Transverse colon (tissue), 4 donors: Measurements from ENCODE around the gene CCR4. TPM values are rescaled to one million over a fixed set of nuclear protein-coding genes. Genes with fewer than 3 reads are reported as not detected.

Experiments
- DNase-seq: peaks from one replicate; pipeline ENCODE4 v3.0.0-alpha.2; 2019
- H3K27ac ChIP-seq, 4 donors: fragments of 200-600 bp; sonication (generic); 2 replicates each; pipeline ENCODE4 v1.5.1; 2016 to 2018; ENCODE audit warnings: inconsistent platforms in 4 of 4
- H3K27me3 ChIP-seq: fragments of 200-600 bp; sonication (generic); 2 replicates; pipeline ENCODE4 v1.5.1; 2017; ENCODE audit warnings: inconsistent platforms
- H3K36me3 ChIP-seq, 4 donors: fragments of 200-600 bp; sonication (generic); 2 replicates each; pipeline ENCODE4 v1.5.1; 2017 to 2019; ENCODE audit warnings: inconsistent platforms in 4 of 4
- H3K4me1 ChIP-seq, 4 donors: fragments of 200-600 bp; sonication (generic); 2 replicates each; pipeline ENCODE4 v1.5.1; 2017 to 2020; ENCODE audit warnings: inconsistent platforms in 4 of 4
- H3K4me3 ChIP-seq, 4 donors: fragments of 200-600 bp; sonication (generic); 1 replicate in 1 of 4; 2 replicates in 3 of 4; pipeline versions ENCODE4 v1.5.1 to v1.6.1; 2017 to 2019; ENCODE audit warnings: inconsistent platforms in 4 of 4
- H3K9me3 ChIP-seq, 2 donors: fragments of 200-600 bp; sonication (generic); 2 replicates each; pipeline ENCODE4 v1.5.1; 2017 to 2019; ENCODE audit warnings: inconsistent platforms in 2 of 2
- EP300 ChIP-seq: sonication (generic); formaldehyde crosslinking; IDR thresholded peaks from one replicate; pipeline ENCODE4 v1.6.1; 2017; ENCODE audit warnings: antibody characterized with exemption, low read depth
- POLR2A ChIP-seq: fragments of 450-650 bp; IDR thresholded peaks from one replicate; pipeline ENCODE4 v1.6.1; 2016; ENCODE audit warnings: antibody characterized with exemption, mild to moderate bottlenecking, moderate library complexity
- POLR2AphosphoS5 ChIP-seq, 3 donors: sonication (generic); formaldehyde crosslinking; IDR thresholded peaks; one replicate each; pipeline ENCODE4 v1.6.1; 2016; ENCODE audit warnings: antibody characterized with exemption in 3 of 3
- WGBS, 2 donors: methylation state at CpG; one replicate each; pipeline ENCODE4 v1.1.5; 2018; ENCODE audit warnings: low coverage in 1 of 2; 5-methylcytosine and 5-hydroxymethylcytosine counted together
- in situ Hi-C, 4 donors: fragments of 200-750 bp; cut with MboI; loops; one replicate each; pipeline versions ENCODE4 v1.15.0 to v1.15.1; 2017; ENCODE audit warnings: low sequenced_read_pairs in 3 of 4, low pct_ligation_motif_present in 1 of 4, low pct_unique_long_range_greater_than_20kb in 1 of 4
- intact Hi-C: fragments of 100-400 bp; cut with DNase I; formaldehyde crosslinking; loops from one replicate; pipeline ENCODE4 v1.15.1; 2023; ENCODE audit warnings: low total_unique reads
- total RNA-seq, 4 donors: library from RNA; depleted of rRNA; stranded (reverse); fragments of >200 nt; gene quantifications; one replicate each; pipeline ENCODE4 v1.1.0, GENCODE V29; 2016
- TF ChIP-seq, protein P1 (sequence below), 5 experiments: fragments of 200-600 bp in 3 of 5; fragments of 450-650 bp in 2 of 5; sonication (generic) in 3 of 5; IDR thresholded peaks; 1 replicate in 2 of 5; 2 replicates in 3 of 5; pipeline ENCODE4 v1.5.1; 2016 to 2017; ENCODE audit warnings: antibody characterized with exemption in 5 of 5, inconsistent platforms in 3 of 5, mild to moderate bottlenecking in 2 of 5, moderate library complexity in 1 of 5

Gene CCR4
- total RNA-seq, 4 donors from 2014 or later, result 0.95 TPM; not detected in 3

- no peaks in the 10 kb centered on the region for H3K36me3 ChIP-seq
- H3K27ac ChIP-seq, result no peak overlapping the region
- intact Hi-C loops, result no loop called here
- no peaks in the 10 kb centered on the region for H3K4me1 ChIP-seq
- H3K4me3 ChIP-seq, result no peak overlapping the region
- H3K9me3 ChIP-seq, result no peaks in the 10 kb centered on the region
- in situ Hi-C loops, result loop anchor here in 1 of 4 donors (25.0 kb wide), 1 partner anchor 175 kb away; no protein-coding TSS in a partner anchor
- no peak for TF ChIP-seq POLR2A
- TF ChIP-seq POLR2AphosphoS5 (IDR thresholded peaks at IDR 0.05), result no peak
- TF ChIP-seq, protein P1, sequence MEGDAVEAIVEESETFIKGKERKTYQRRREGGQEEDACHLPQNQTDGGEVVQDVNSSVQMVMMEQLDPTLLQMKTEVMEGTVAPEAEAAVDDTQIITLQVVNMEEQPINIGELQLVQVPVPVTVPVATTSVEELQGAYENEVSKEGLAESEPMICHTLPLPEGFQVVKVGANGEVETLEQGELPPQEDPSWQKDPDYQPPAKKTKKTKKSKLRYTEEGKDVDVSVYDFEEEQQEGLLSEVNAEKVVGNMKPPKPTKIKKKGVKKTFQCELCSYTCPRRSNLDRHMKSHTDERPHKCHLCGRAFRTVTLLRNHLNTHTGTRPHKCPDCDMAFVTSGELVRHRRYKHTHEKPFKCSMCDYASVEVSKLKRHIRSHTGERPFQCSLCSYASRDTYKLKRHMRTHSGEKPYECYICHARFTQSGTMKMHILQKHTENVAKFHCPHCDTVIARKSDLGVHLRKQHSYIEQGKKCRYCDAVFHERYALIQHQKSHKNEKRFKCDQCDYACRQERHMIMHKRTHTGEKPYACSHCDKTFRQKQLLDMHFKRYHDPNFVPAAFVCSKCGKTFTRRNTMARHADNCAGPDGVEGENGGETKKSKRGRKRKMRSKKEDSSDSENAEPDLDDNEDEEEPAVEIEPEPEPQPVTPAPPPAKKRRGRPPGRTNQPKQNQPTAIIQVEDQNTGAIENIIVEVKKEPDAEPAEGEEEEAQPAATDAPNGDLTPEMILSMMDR (IDR thresholded peaks at IDR 0.05), result no peak
- no peak for TF ChIP-seq EP300
- no peaks in the 10 kb centered on the region for H3K27me3 ChIP-seq
- no peak for DNase-seq
- 83 to 90% methylated on average over 1 of the region's 1 CpG for WGBS, 2 donors
These were observed 39.4 kb upstream of the CCR4 start for GRCh38 chr3:32912046-32912445.

GRCh38 chr3:32913790-32914446, 37.5 kb upstream of the CCR4 start:
- no peak for DNase-seq
- intact Hi-C loops (no loop called here), in situ Hi-C loops (loop anchor here in 1 of 4 donors (25.0 kb wide), 1 partner anchor 177 kb away; no protein-coding TSS in a partner anchor)
- no peak for TF ChIP-seq POLR2A
- TF ChIP-seq, protein P1 (IDR thresholded peaks at IDR 0.05), result no peak
- no peak for TF ChIP-seq EP300
- TF ChIP-seq POLR2AphosphoS5 (IDR thresholded peaks at IDR 0.05), result no peak
- Histone ChIP-seq H3K36me3 (no peaks in the 10 kb centered on the region), H3K9me3 (no peaks in the 10 kb centered on the region), H3K4me3 (no peak overlapping the region), H3K27ac (no peak overlapping the region), H3K27me3 (no peaks in the 10 kb centered on the region), H3K4me1 (no peaks in the 10 kb centered on the region)
- 58% methylated on average over 7 of the region's 7 CpGs; no CpG with 5 or more reads in 1 of the 2 donors for WGBS, 2 donors

- H3K36me3 ChIP-seq, result no peaks in the 10 kb centered on the region
- WGBS, 2 donors, result 88% methylated on average over 2 of the region's 2 CpGs
- H3K27ac ChIP-seq, result no peak overlapping the region
- in situ Hi-C loops (loop anchor here in 1 of 4 donors (25.0 kb wide), 1 partner anchor 183 kb away; no protein-coding TSS in a partner anchor), intact Hi-C loops (no loop called here)
- TF ChIP-seq EP300 (no peak), POLR2AphosphoS5 (IDR thresholded peaks at IDR 0.05) (no peak), POLR2A (no peak)
- TF ChIP-seq, protein P1 (IDR thresholded peaks at IDR 0.05), result no peak
- no peaks in the 10 kb centered on the region for H3K27me3 ChIP-seq
- no peaks in the 10 kb centered on the region for H3K9me3 ChIP-seq
- H3K4me1 ChIP-seq, result no peaks in the 10 kb centered on the region
- H3K4me3 ChIP-seq, result no peak overlapping the region
- DNase-seq, result no peak
These were observed 31.5 kb upstream of the CCR4 start for GRCh38 chr3:32919920-32920319.

GRCh38 chr3:32922078-32922477, 29.4 kb upstream of the CCR4 start:
- H3K27ac ChIP-seq, result no peak overlapping the region
- no peaks in the 10 kb centered on the region for H3K4me1 ChIP-seq
- 91% methylated on average over 7 of the region's 7 CpGs; no CpG with 5 or more reads in 1 of the 2 donors for WGBS, 2 donors
- no peak for DNase-seq
- TF ChIP-seq, protein P1 (IDR thresholded peaks at IDR 0.05), result no peak
- TF ChIP-seq POLR2AphosphoS5 (IDR thresholded peaks at IDR 0.05), result no peak
- no peak overlapping the region for H3K4me3 ChIP-seq
- intact Hi-C loops, result no loop called here
- no peaks in the 10 kb centered on the region for H3K36me3 ChIP-seq
- in situ Hi-C loops, result loop anchor here in 1 of 4 donors (25.0 kb wide), 1 partner anchor 185 kb away; no protein-coding TSS in a partner anchor
- H3K27me3 ChIP-seq, result no peaks in the 10 kb centered on the region
- no peaks in the 10 kb centered on the region for H3K9me3 ChIP-seq
